H1 (cell line): ENCODE measurements around the gene CRAT. TPM values are rescaled to one million over a fixed set of nuclear protein-coding genes. Genes with fewer than 3 reads are reported as not detected.

ENCODE experiments used
- ASH2L ChIP-seq: fragments of 200-600, 300-600 bp; sonication (generic); IDR thresholded peaks from one replicate; pipeline ENCODE4 v1.7.1; 2017; ENCODE audit warnings: low read length
- CBX8 ChIP-seq: fragments of 300-800, 300-1000 bp; sonication (generic); IDR thresholded peaks from 2 replicates; pipeline ENCODE4 v1.7.1; 2016; ENCODE audit warnings: low read depth, low read length, borderline replicate concordance
- CHD7 ChIP-seq: fragments of 300-600 bp; sonication (generic); IDR thresholded peaks from 2 replicates; pipeline ENCODE4 v1.7.1; 2012; ENCODE audit warnings: low read length, moderate library complexity, mild to moderate bottlenecking, inconsistent platforms; ENCODE audit not compliant: insufficient replicate concordance
- SIX5 ChIP-seq: IDR thresholded peaks from 2 replicates; pipeline ENCODE4 v1.6.1; 2011; ENCODE audit warnings: mild to moderate bottlenecking, low read depth, low read length
- TAF7 ChIP-seq: optimal IDR thresholded peaks from 2 replicates; pipeline ENCODE3; 2011; ENCODE audit warnings: low read depth, mild to moderate bottlenecking, inconsistent platforms, low read length, moderate library complexity, borderline replicate concordance
- TBP ChIP-seq: IDR thresholded peaks from 2 replicates; pipeline ENCODE4 v1.6.1; 2011; ENCODE audit warnings: low read depth, low read length, improper control_type of control experiment
- polyA plus RNA-seq, 7 experiments: library from polyadenylated mRNA; depleted of rRNA in 3 of 7; stranded (reverse) in 5 of 7; unstranded in 2 of 7; fragments of >200 nt in 5 of 7; fragments of 200-250 nt in 2 of 7; gene quantifications; 1 replicate in 5 of 7; 2 replicates in 1 of 7; 4 replicates in 1 of 7; pipeline versions ENCODE4 v1.2.1 to v1.2.3, GENCODE V29; 2011 to 2013; ENCODE audit warnings: missing spikeins in 2 of 7, mixed read lengths in 2 of 7
- total RNA-seq: library from RNA; stranded (reverse); fragmentation: NEBNext Ultra II Directional; extraction: Animal tissue kit (Norgen Biotek cat#: 25700); gene quantifications from 2 replicates; pipeline ENCODE4 v1.2.1, GENCODE V29; 2021

Gene CRAT
- total and polyA plus RNA-seq, 2 of the 8 experiments (the other 6 are each of a cell fraction or from before 2014, with no cell fraction given) = 8.2 to 17.3 TPM

GRCh38 chr9:129064499-129064908 lies 46.1 kb downstream of the CRAT start (continued):
- TF ChIP-seq TAF7 = no peak
- TF ChIP-seq CBX8 = no peak
- TF ChIP-seq SIX5 = no peak
- no peak for TF ChIP-seq TBP
- TF ChIP-seq CHD7 = no peak
- no peak for TF ChIP-seq ASH2L
